ENCODE measurements around the gene CDNF.
A peak's percentile ranks its signal among the peaks of the same experiment; 100 is the strongest.
"Not testable (repeated sequence)": the region's sequence is repeated elsewhere in the genome, so short reads cannot be mapped to it uniquely, and the experiment has no call there.

Gene CDNF

DNA sequence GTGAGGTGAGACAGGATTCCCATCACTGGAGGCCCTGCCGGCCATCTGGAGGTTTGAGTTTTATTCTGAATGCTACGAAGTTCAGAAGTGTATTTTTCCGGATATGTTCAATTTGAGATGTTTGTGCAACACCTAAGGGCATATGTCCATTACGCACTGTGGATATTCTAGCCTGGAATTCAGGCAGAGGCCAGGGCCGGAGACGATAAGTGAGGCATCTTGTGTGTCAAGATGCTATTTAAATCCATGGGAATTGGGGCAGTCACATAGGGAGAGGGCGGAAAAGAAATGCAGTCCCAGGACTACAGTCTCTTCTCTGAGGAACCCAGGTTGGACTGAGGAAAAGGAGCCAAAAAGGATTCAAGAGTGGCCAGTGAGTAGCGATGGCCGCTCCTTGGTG is 38.9 kb upstream of the CDNF start:
- TF ChIP-seq, protein P1, sequence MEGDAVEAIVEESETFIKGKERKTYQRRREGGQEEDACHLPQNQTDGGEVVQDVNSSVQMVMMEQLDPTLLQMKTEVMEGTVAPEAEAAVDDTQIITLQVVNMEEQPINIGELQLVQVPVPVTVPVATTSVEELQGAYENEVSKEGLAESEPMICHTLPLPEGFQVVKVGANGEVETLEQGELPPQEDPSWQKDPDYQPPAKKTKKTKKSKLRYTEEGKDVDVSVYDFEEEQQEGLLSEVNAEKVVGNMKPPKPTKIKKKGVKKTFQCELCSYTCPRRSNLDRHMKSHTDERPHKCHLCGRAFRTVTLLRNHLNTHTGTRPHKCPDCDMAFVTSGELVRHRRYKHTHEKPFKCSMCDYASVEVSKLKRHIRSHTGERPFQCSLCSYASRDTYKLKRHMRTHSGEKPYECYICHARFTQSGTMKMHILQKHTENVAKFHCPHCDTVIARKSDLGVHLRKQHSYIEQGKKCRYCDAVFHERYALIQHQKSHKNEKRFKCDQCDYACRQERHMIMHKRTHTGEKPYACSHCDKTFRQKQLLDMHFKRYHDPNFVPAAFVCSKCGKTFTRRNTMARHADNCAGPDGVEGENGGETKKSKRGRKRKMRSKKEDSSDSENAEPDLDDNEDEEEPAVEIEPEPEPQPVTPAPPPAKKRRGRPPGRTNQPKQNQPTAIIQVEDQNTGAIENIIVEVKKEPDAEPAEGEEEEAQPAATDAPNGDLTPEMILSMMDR (IDR thresholded peaks at IDR 0.05; ENCODE audit: low read depth, low read length, missing control alignments): no peak
- peak overlapping the region; percentile 97 for H3K4me3 ChIP-seq (ENCODE audit: low read depth, low read length)
- in situ Hi-C loops (cut with HindIII; ENCODE audit: low sequenced_read_pairs): no loop called here
- no peak for DNase-seq (ENCODE audit: low read depth)

DNA sequence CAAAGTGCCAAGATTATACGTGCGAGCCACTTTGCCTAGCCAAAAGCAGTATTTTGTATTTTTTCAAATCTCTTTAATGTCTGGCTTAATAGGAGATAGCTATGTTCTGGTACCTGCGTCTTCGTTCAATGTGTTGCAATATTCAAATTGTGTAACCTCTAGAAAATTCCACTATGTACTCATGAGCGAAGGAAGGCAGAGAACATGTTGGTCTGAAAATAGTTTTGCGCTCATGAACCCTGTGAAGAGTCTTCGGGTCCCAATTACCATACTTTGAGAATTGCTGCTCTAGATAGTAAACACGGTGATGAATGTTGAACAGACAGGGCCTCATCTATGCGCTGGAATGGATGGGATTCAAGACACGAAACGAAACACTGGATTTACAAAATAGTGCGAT is 38.1 kb upstream of the CDNF start:
- TF ChIP-seq, protein P1 (IDR thresholded peaks at IDR 0.05; ENCODE audit: low read depth, low read length, missing control alignments): no peak
- in situ Hi-C loops (cut with HindIII; ENCODE audit: low sequenced_read_pairs): no loop called here
- H3K4me3 ChIP-seq (ENCODE audit: low read depth, low read length): no peak overlapping the region

DNA sequence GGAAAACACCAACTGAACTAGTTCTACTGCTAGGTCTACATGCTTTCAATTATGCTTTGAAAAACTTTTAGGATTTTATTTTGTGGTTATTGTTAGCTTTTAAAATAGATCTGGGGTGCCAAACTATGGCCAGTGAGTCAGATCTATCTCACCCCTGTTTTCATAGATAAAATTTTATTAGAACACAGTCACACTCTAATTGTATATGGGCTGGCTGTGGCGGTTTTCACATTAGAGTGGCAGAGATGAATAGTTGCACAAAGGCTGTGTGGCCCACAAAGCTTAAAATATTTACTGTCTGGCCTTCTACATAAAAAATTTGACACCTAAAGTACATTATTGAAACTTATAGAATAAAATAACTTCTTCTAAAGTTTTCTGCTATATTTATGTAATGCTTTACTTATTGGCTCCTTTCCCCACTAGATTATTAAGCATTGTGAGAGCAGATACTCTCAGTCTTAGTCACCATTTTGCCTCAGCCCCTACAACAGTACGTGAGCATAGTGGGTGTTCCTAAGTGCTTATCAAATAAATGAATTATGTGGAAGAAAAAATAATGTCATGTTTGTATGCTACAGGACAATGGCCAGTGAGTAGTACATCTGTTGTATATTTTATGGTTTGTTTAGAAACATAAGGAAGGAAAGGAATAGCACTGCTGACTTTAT is 35.4 kb upstream of the CDNF start:
- no peak overlapping the region for H3K4me3 ChIP-seq (ENCODE audit: low read depth, low read length)
- in situ Hi-C loops (cut with HindIII; ENCODE audit: low sequenced_read_pairs): no loop called here
- TF ChIP-seq, protein P1 (IDR thresholded peaks at IDR 0.05; ENCODE audit: low read depth, low read length, missing control alignments): no peak
- DNase-seq (ENCODE audit: low read depth): peak; percentile 26

More for the DNA sequence above, 38.1 kb upstream of the CDNF start:
- DNase-seq (ENCODE audit: low read depth): no peak

DNA sequence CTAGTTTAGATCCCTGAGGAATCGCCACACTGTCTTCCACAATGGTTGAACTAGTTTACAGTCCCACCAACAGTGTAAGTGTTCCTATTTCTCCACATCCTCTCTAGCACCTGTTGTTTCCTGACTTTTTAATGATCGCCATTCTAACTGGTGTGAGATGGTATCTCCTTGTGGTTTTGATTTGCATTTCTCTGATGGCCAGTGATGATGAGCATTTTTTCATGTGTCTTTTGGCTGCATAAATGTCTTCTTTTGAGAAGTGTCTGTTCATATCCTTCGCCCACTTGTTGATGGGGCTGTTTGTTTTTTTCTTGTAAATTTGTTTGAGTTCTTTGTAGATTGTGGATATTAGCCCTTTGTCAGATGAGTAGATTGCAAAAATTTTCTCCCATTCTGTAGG is 27.0 kb upstream of the CDNF start:
- in situ Hi-C loops (cut with HindIII; ENCODE audit: low sequenced_read_pairs); H3K4me3 ChIP-seq (ENCODE audit: low read depth, low read length); DNase-seq (ENCODE audit: low read depth): not testable (repeated sequence)

DNA sequence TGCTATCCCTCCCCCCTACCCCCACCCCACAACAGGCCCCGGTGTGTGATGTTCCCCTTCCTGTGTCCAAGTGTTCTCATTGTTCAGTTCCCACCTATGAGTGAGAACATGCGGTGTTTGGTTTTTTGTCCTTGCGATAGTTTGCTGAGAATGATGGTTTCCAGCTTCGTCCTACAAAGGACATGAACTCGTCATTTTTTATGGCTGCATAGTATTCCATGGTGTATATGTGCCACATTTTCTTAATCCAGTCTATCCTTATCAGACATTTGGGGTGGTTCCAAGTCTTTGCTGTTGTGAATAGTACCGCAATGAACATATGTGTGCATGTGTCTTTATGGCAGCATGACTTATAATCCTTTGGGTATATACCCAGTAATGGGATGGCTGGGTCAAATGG is 26.6 kb upstream of the CDNF start:
- DNase-seq (ENCODE audit: low read depth); H3K4me3 ChIP-seq (ENCODE audit: low read depth, low read length); in situ Hi-C loops (cut with HindIII; ENCODE audit: low sequenced_read_pairs): not testable (repeated sequence)

DNA sequence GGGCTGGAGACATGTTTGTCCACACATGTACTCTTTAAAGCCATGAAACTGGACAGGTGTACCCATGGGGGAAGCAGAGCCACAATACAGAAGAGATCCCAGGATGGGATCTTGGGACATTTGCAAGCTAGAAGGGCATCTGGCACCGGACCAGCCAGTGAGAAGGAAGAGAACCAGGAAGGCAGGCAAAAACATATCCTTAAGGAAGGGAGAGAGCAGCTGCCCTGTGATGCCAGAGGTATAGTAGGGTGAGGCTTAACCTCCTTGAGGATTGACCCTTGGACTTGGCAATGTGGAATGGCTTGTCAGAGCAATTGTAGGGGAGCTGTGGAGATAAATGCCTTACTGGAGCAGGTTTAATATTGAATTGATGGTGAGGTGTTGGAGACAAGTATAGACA is 23.0 kb upstream of the CDNF start:
- TF ChIP-seq, protein P1 (IDR thresholded peaks at IDR 0.05; ENCODE audit: low read depth, low read length, missing control alignments): no peak
- in situ Hi-C loops (cut with HindIII; ENCODE audit: low sequenced_read_pairs): no loop called here
- no peak for DNase-seq (ENCODE audit: low read depth)
- H3K4me3 ChIP-seq (ENCODE audit: low read depth, low read length): no peak overlapping the region

DNA sequence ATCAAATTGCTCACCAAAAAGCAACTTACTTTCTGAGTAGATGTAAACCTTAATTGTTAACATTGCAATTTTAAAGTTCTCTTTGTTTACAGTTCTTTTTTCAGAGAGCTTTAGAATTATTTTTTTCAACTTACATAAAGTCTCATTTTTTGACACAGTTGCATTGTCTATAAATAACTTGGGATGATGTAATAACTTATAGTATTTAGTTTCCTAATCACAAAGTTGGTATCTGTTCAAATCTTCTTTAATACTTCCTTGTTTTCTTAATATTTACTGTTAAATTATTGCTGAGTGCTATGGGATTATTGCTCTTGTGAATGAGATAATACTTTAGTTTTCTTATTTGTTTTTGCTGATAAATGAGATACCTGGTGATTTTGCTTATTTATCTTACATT is 21.9 kb upstream of the CDNF start:
- no peak for DNase-seq (ENCODE audit: low read depth)
- in situ Hi-C loops (cut with HindIII; ENCODE audit: low sequenced_read_pairs): no loop called here
- TF ChIP-seq, protein P1 (IDR thresholded peaks at IDR 0.05; ENCODE audit: low read depth, low read length, missing control alignments): no peak
- H3K4me3 ChIP-seq (ENCODE audit: low read depth, low read length): no peak overlapping the region

DNA sequence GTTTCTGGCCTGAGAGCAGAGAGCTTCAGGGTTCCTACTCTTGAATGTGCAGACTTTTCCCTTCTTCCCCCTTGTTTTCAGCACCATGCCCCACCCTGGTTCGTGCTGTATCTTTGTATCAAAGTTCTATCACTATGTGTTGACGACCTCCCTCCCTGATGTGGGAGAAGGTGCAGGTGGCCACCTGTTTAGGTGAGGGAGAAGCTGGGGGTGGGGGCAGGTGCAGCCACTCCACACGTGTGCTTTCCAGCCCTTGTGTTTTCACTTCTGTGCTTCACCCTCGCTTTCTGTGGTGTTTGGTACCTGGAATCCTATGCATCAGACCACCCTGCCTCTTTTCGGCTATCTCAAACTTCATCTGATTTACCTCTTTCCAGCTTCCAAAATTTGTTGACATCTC is 21.2 kb upstream of the CDNF start:
- DNase-seq (ENCODE audit: low read depth): no peak
- TF ChIP-seq, protein P1 (IDR thresholded peaks at IDR 0.05; ENCODE audit: low read depth, low read length, missing control alignments): no peak
- in situ Hi-C loops (cut with HindIII; ENCODE audit: low sequenced_read_pairs): no loop called here
- H3K4me3 ChIP-seq (ENCODE audit: low read depth, low read length): no peak overlapping the region
